ENCODE measurements around the gene PPP1R8. TPM values are rescaled to one million over a fixed set of nuclear protein-coding genes. Genes with fewer than 3 reads are reported as not detected.

The PPP1R8 gene
- total RNA-seq, 1 experiment from 2014 or later: 57.4 TPM

DNA sequence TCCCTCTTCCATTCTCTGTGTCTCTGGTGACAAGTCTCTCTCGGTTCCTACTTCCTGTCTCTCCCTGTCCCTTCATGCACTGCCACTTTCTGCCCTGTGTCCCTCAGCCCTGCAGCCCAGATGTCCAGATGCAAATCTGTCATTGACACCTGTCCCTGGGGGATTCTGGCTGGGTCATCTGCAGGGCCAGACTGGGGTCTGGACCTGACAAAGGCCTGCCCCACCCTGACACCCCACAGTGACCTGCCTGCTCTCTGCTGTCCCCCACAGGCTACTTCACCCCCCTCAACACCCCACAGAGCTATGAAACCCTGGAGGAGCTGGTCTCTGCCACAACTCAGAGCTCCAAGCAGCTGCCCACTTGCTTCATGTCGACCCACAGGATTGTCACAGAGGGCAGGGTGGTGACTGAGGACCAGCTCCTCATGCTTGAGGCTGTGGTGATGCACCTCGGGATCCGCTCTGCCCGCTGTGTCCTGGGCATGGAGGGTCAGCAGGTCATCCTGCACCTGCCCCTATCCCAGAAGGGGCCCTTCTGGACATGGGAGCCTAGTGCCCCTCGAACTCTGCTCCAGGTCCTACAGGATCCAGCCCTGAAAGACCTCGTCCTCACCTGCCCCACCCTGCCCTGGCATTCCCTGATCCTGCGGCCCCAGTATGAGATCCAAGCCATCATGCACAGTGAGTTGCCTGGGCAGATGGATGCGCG, 48.9 kb downstream of the PPP1R8 start:
- Histone ChIP-seq H3K36me3 (ENCODE audit: control insufficient read depth in 1 of 2, insufficient read depth in 2 of 2, low read length in 2 of 2) (peaks cover 0 to 5% of the 10 kb centered on the region in 2 experiments; a peak in 2 of 4 replicates), H3K4me2 (ENCODE audit: low read length) (no peak overlapping the region), H3K9ac (ENCODE audit: low read length) (no peak overlapping the region), H3K27ac (ENCODE audit: low read depth, low read length) (no peak overlapping the region), H3K9me2 (ENCODE audit: insufficient read depth) (no peaks in the 10 kb centered on the region), H3K4me1 (ENCODE audit: control insufficient read depth in 1 of 2, insufficient read depth in 2 of 2, low read length in 2 of 2) (peaks cover 3 to 9% of the 10 kb centered on the region in 2 experiments; a peak in 3 of 4 replicates), H4K20me1 (ENCODE audit: insufficient read depth) (no peaks in the 10 kb centered on the region), H3K27me3 (ENCODE audit: insufficient read depth, low read length) (no peaks in the 10 kb centered on the region), H3K9me3 (ENCODE audit: control insufficient read depth in 1 of 2, insufficient read depth in 1 of 2, low read depth in 1 of 2, low read length in 2 of 2) (no peaks in the 10 kb centered on the region), H3K79me2 (ENCODE audit: insufficient read depth, low read length) (no peaks in the 10 kb centered on the region), H2AFZ (ENCODE audit: low read depth, low read length, poor library complexity, severe bottlenecking) (no peak overlapping the region), H3K4me3 (replicated peaks in 1 of 2; ENCODE audit: low read depth in 1 of 2, low read length in 2 of 2) (no peak overlapping the region)
- DNase-seq (ENCODE audit: low read depth, low spot score) (no peak), ATAC-seq (no peak)
- TF ChIP-seq, protein P1, sequence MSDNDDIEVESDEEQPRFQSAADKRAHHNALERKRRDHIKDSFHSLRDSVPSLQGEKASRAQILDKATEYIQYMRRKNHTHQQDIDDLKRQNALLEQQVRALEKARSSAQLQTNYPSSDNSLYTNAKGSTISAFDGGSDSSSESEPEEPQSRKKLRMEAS (IDR thresholded peaks at IDR 0.05): no peak
- TF ChIP-seq POLR2AphosphoS5 (IDR thresholded peaks at IDR 0.05; ENCODE audit: low read depth, low read length) (no peak), SP1 (IDR thresholded peaks at IDR 0.05; ENCODE audit: low read depth) (no peak), EZH2phosphoT487 (IDR thresholded peaks at IDR 0.05; ENCODE audit: borderline replicate concordance) (no peak), ZNF274 (IDR thresholded peaks at IDR 0.05; ENCODE audit: low read depth, low read length) (no peak), CEBPB (IDR thresholded peaks at IDR 0.05; ENCODE audit: low read depth) (no peak)
- TF ChIP-seq, protein P2, sequence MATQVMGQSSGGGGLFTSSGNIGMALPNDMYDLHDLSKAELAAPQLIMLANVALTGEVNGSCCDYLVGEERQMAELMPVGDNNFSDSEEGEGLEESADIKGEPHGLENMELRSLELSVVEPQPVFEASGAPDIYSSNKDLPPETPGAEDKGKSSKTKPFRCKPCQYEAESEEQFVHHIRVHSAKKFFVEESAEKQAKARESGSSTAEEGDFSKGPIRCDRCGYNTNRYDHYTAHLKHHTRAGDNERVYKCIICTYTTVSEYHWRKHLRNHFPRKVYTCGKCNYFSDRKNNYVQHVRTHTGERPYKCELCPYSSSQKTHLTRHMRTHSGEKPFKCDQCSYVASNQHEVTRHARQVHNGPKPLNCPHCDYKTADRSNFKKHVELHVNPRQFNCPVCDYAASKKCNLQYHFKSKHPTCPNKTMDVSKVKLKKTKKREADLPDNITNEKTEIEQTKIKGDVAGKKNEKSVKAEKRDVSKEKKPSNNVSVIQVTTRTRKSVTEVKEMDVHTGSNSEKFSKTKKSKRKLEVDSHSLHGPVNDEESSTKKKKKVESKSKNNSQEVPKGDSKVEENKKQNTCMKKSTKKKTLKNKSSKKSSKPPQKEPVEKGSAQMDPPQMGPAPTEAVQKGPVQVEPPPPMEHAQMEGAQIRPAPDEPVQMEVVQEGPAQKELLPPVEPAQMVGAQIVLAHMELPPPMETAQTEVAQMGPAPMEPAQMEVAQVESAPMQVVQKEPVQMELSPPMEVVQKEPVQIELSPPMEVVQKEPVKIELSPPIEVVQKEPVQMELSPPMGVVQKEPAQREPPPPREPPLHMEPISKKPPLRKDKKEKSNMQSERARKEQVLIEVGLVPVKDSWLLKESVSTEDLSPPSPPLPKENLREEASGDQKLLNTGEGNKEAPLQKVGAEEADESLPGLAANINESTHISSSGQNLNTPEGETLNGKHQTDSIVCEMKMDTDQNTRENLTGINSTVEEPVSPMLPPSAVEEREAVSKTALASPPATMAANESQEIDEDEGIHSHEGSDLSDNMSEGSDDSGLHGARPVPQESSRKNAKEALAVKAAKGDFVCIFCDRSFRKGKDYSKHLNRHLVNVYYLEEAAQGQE (IDR thresholded peaks at IDR 0.05; ENCODE audit: low read depth): no peak
- BruUV-seq (replicated peaks): no TSS peak
- POLR2A ChIA-PET: no interaction called here
- intact Hi-C loops (cut with micrococcal nuclease): no loop called here
- RAD21 ChIA-PET (ENCODE audit: low non-redundant PET in 1 of 2, low total read pairs in 2 of 2, uncharacterized antibody in 2 of 2, unreplicated experiment in 2 of 2): no interaction called here
- CTCF ChIA-PET: no interaction called here
